ENCODE data around the gene PGAM5.

GRCh38 chr12:132673288-132674179, 37.1 kb upstream of the PGAM5 start:
- TF ChIP-seq EP300 (IDR thresholded peaks at IDR 0.05) (no peak), POLR2A (IDR thresholded peaks at IDR 0.05; ENCODE audit: low read length) (no peak), REST (IDR thresholded peaks at IDR 0.05) (no peak), CBX8 (IDR thresholded peaks at IDR 0.05) (no peak), CHD2 (IDR thresholded peaks at IDR 0.05; ENCODE audit: low read length, partially characterized antibody) (no peak)
